HEK293T (cell line): Measurements from ENCODE around the gene PITRM1.

Source experiments
- CTCF ChIA-PET: fragments of 350-600 bp; formaldehyde crosslinking; extraction: SDS; loops from one replicate; lab custom pipeline; 2021; ENCODE audit warnings: antibody characterized with exemption, inconsistent platforms; lab: Yijun Ruan, JAX
- POLR2A ChIA-PET: fragments of 350-600 bp; formaldehyde crosslinking; extraction: SDS; loops from one replicate; lab custom pipeline; 2020; ENCODE audit warnings: antibody characterized with exemption, inconsistent platforms; lab: Yijun Ruan, JAX
- DNase-seq: peaks from one replicate; pipeline ENCODE4 v3.0.0; 2012; ENCODE audit warnings: mixed read lengths; ENCODE audit errors: extremely low spot score
- ARNT ChIP-seq: fragments of 450-650 bp; IDR thresholded peaks from 2 replicates; pipeline ENCODE4 v1.6.1; 2017; ENCODE audit warnings: mild to moderate bottlenecking
- BHLHE40 ChIP-seq: fragments of 450-650 bp; IDR thresholded peaks from 2 replicates; pipeline ENCODE4 v1.6.1; 2016; ENCODE audit warnings: mild to moderate bottlenecking, moderate library complexity, borderline replicate concordance
- CTBP1 ChIP-seq: fragments of 450-650 bp; IDR thresholded peaks from 2 replicates; pipeline ENCODE4 v1.6.1; 2016; ENCODE audit warnings: borderline replicate concordance
- ELF4 ChIP-seq: fragments of 450-650 bp; IDR thresholded peaks from 2 replicates; pipeline ENCODE4 v1.6.1; 2017; ENCODE audit warnings: antibody characterized with exemption
- FOXA1 ChIP-seq: fragments of 450-650 bp; IDR thresholded peaks from 2 replicates; pipeline ENCODE4 v1.6.1; 2016; ENCODE audit warnings: mild to moderate bottlenecking
- FOXK2 ChIP-seq: fragments of 450-650 bp; IDR thresholded peaks from 2 replicates; pipeline ENCODE4 v1.6.1; 2016; ENCODE audit warnings: mild to moderate bottlenecking
- FOXM1 ChIP-seq: fragments of 450-650 bp; IDR thresholded peaks from 2 replicates; pipeline ENCODE4 v1.6.1; 2017; ENCODE audit warnings: mild to moderate bottlenecking, borderline replicate concordance
- HDGF ChIP-seq: fragments of 450-650 bp; IDR thresholded peaks from 2 replicates; pipeline ENCODE4 v1.6.1; 2017; ENCODE audit warnings: antibody characterized with exemption, borderline replicate concordance
- L3MBTL2 ChIP-seq: fragments of 450-650 bp; conservative IDR thresholded peaks from 2 replicates; pipeline ENCODE4 v1.6.1; 2016; ENCODE audit warnings: mild to moderate bottlenecking
- LEF1 ChIP-seq: fragments of 450-650 bp; IDR thresholded peaks from 2 replicates; pipeline ENCODE4 v1.6.1; 2017; ENCODE audit warnings: mild to moderate bottlenecking, borderline replicate concordance
- NFRKB ChIP-seq: fragments of 450-650 bp; IDR thresholded peaks from 2 replicates; pipeline ENCODE4 v1.6.1; 2016; ENCODE audit warnings: mild to moderate bottlenecking, moderate library complexity
- SP1 ChIP-seq: fragments of 450-650 bp; IDR thresholded peaks from 2 replicates; pipeline ENCODE4 v1.6.1; 2017
- SUZ12 ChIP-seq: fragments of 450-650 bp; IDR thresholded peaks from 2 replicates; pipeline ENCODE4 v1.6.1; 2016; ENCODE audit warnings: mild to moderate bottlenecking
- TARDBP ChIP-seq: fragments of 450-650 bp; IDR thresholded peaks from 2 replicates; pipeline ENCODE4 v1.6.1; 2016
- ZNF384 ChIP-seq: fragments of 450-650 bp; IDR thresholded peaks from 2 replicates; pipeline ENCODE4 v1.6.1; 2016
- TF ChIP-seq, protein P1 (sequence below): fragments of 450-650 bp; IDR thresholded peaks from 2 replicates; pipeline ENCODE4 v1.6.1; 2016

Gene PITRM1

GRCh38 chr10:3097160-3097559 lies 75.4 kb downstream of the PITRM1 start:
- ChIA-PET CTCF (no interaction called here), POLR2A (no interaction called here)
- DNase-seq: no peak
- TF ChIP-seq CTBP1: no peak
- TF ChIP-seq LEF1: no peak
- TF ChIP-seq SP1: no peak
- no peak for TF ChIP-seq FOXM1
- TF ChIP-seq L3MBTL2: no peak
- TF ChIP-seq FOXK2: no peak
- TF ChIP-seq ARNT: no peak
- TF ChIP-seq NFRKB: no peak
- TF ChIP-seq, protein P1, sequence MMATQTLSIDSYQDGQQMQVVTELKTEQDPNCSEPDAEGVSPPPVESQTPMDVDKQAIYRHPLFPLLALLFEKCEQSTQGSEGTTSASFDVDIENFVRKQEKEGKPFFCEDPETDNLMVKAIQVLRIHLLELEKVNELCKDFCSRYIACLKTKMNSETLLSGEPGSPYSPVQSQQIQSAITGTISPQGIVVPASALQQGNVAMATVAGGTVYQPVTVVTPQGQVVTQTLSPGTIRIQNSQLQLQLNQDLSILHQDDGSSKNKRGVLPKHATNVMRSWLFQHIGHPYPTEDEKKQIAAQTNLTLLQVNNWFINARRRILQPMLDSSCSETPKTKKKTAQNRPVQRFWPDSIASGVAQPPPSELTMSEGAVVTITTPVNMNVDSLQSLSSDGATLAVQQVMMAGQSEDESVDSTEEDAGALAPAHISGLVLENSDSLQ: no peak
- no peak for TF ChIP-seq ELF4
- no peak for TF ChIP-seq BHLHE40
- TF ChIP-seq FOXA1: no peak
- TF ChIP-seq TARDBP: no peak
- TF ChIP-seq HDGF: no peak
- TF ChIP-seq SUZ12: no peak
- no peak for TF ChIP-seq ZNF384

- TF ChIP-seq SUZ12: no peak
- TF ChIP-seq CTBP1: no peak
- no peak for TF ChIP-seq BHLHE40
- no peak for TF ChIP-seq NFRKB
- no peak for TF ChIP-seq HDGF
- no peak for TF ChIP-seq FOXK2
- TF ChIP-seq, protein P1: no peak
- TF ChIP-seq L3MBTL2: no peak
- no peak for TF ChIP-seq FOXA1
- TF ChIP-seq TARDBP: no peak
- TF ChIP-seq FOXM1: no peak
- no peak for TF ChIP-seq ELF4
- no peak for TF ChIP-seq ARNT
- no peak for TF ChIP-seq ZNF384
- TF ChIP-seq LEF1: no peak
- no peak for TF ChIP-seq SP1
- ChIA-PET POLR2A (interaction anchor here (1.4 kb wide), 1 partner anchor 76 kb away, joined by 4 read pairs; the partner anchor contains the start of gene PITRM1), CTCF (no interaction called here)
- no peak for DNase-seq
These were observed 76.4 kb downstream of the PITRM1 start for GRCh38 chr10:3096149-3096548.

DNA sequence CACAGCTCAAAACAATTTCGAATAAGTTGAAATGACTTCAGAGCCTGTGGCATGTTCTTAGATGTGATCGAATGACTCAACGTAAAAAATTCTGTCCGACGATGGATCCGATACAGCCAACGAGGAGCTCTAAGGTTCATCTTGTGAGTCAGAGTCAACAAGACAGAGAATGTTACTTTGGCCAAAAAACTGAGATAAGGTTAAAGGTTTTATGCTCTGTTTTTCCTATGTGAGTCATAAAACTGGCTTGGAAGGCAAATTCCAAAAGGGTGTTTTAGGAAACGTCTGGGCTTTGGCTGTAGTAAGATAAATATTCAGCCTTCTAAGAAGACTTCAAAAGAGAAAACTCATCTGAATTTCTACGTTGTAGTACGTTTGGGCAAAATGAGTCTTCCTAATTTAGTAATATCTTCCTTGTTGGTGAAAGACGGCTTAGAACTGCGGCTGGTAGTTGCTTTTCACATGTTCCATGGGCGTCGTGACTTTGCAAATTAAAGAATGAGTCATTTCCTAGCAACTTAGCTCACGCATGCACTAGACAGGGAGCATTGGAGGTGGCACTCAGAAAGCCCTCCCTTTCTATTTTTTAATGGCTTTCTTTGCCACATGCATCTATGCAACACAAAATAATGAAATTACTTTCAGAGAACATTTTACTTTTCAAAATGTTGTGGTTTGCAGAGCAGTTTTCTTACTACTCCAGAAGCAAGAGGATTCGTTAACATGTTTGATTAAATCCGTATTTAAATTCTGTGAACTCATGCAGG lies 77.0 kb downstream of the PITRM1 start:
- no peak for TF ChIP-seq FOXK2
- no peak for TF ChIP-seq NFRKB
- no peak for TF ChIP-seq CTBP1
- TF ChIP-seq, protein P1: no peak
- no peak for TF ChIP-seq ZNF384
- TF ChIP-seq FOXA1: no peak
- no peak for TF ChIP-seq FOXM1
- TF ChIP-seq LEF1: no peak
- TF ChIP-seq HDGF: no peak
- no peak for TF ChIP-seq SP1
- TF ChIP-seq TARDBP: no peak
- TF ChIP-seq ARNT: no peak
- TF ChIP-seq BHLHE40: no peak
- no peak for TF ChIP-seq L3MBTL2
- no peak for TF ChIP-seq SUZ12
- no peak for TF ChIP-seq ELF4
- POLR2A ChIA-PET: interaction anchor here (0.7 to 1.4 kb wide), 2 partner anchors 34 to 77 kb away, joined by 3 to 4 read pairs; partner anchors contain the start of gene PITRM1
- peak; percentile 43 for DNase-seq
- CTCF ChIA-PET: interaction anchor here (0.8 to 1.0 kb wide), 2 partner anchors 15 to 24 kb away, joined by 4 read pairs; no protein-coding TSS in a partner anchor

- TF ChIP-seq, protein P1: no peak
- no peak for TF ChIP-seq HDGF
- TF ChIP-seq FOXK2: no peak
- no peak for TF ChIP-seq BHLHE40
- TF ChIP-seq NFRKB: no peak
- TF ChIP-seq ARNT: no peak
- TF ChIP-seq TARDBP: no peak
- TF ChIP-seq L3MBTL2: no peak
- no peak for TF ChIP-seq LEF1
- no peak for TF ChIP-seq ELF4
- TF ChIP-seq SP1: no peak
- POLR2A ChIA-PET: interaction anchor here (0.7 to 1.4 kb wide), 2 partner anchors 33 to 78 kb away, joined by 3 to 4 read pairs; partner anchors contain the start of gene PITRM1
These were observed 78.0 kb downstream of the PITRM1 start for GRCh38 chr10:3094609-3095036.

GRCh38 chr10:3093996-3094395 lies 78.6 kb downstream of the PITRM1 start:
- DNase-seq: no peak
- ChIA-PET CTCF (no interaction called here), POLR2A (no interaction called here)
- TF ChIP-seq NFRKB (no peak), L3MBTL2 (no peak), HDGF (no peak)

More at GRCh38 chr10:3094609-3095036, 78.0 kb downstream of the PITRM1 start:
- DNase-seq: no peak
- CTCF ChIA-PET: interaction anchor here (1.0 kb wide), 1 partner anchor 14 kb away, joined by 4 read pairs; no protein-coding TSS in a partner anchor
